PFSK-1 (cell line): ENCODE measurements around the gene ADGRL2.

Experiments used
- FOXP2 ChIP-seq: optimal IDR thresholded peaks from 2 replicates; pipeline ENCODE3; 2011; ENCODE audit warnings: borderline replicate concordance, control low read depth, inconsistent platforms; ENCODE audit not compliant: insufficient read depth; ENCODE audit errors: extremely low read length, extremely low read depth
- POLR2AphosphoS5 ChIP-seq: IDR thresholded peaks from 2 replicates; pipeline ENCODE4 v1.6.1; 2012; ENCODE audit warnings: low read depth, mild to moderate bottlenecking, control low read depth, low read length, moderate library complexity
- REST ChIP-seq, 2 experiments: IDR thresholded peaks; 2 replicates each; pipeline versions ENCODE4 v1.6.1 to v1.8.0; 2011 to 2012; ENCODE audit warnings: low read depth in 2 of 2, low read length in 2 of 2, control low read depth in 1 of 2, inconsistent platforms in 1 of 2, mild to moderate bottlenecking in 1 of 2, moderate library complexity in 1 of 2; ENCODE audit not compliant: insufficient read depth in 1 of 2
- TAF1 ChIP-seq: IDR thresholded peaks from 2 replicates; pipeline ENCODE4 v1.6.1; 2012; ENCODE audit warnings: low read length, control low read depth, borderline replicate concordance; ENCODE audit not compliant: insufficient read depth

GRCh38 chr1:81802707-81803430 lies 2.1 kb downstream of the ADGRL2 start:
- no peak for TF ChIP-seq POLR2AphosphoS5
- TF ChIP-seq TAF1 = no peak
- peak; percentile 38 for TF ChIP-seq FOXP2
- TF ChIP-seq REST (IDR thresholded peaks at IDR 0.05; ENCODE audit: insufficient read depth in 1 of 2, low read depth in 2 of 2, low read length in 2 of 2) = no peak
